HG03175 (cell line): ENCODE results near the gene SDK2.
"Not testable (repeated sequence)": the region's sequence is repeated elsewhere in the genome, so short reads cannot be mapped to it uniquely, and the experiment has no call there.

Experiments
- ATAC-seq: cut with Tn5 transposase; IDR thresholded peaks from one replicate; pipeline ENCODE4 v1.9.1; 2021; ENCODE audit warnings: mild to moderate bottlenecking, moderate library complexity; ENCODE audit not compliant: unreplicated experiment

Gene SDK2

DNA sequence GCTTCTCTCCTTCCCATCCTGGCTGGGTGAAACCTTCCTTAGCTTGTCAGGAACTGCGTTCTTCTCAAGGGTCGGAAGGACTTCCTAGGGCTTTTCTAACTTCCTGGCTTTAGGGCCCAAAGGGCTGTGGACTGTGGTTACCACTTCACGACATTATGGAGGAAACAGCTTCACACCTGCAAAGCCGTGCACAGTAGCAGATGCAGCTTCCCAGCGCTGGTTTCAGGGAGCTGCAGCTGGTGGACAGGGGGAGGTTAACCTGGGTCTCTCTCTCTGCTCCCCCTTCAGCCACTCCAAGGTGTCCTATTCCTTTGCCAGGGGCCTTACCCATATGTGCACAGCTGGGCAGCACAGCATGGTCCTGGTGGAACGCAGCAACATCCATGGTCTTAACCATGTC, 176.6 kb downstream of the SDK2 start:
- no peak for ATAC-seq

DNA sequence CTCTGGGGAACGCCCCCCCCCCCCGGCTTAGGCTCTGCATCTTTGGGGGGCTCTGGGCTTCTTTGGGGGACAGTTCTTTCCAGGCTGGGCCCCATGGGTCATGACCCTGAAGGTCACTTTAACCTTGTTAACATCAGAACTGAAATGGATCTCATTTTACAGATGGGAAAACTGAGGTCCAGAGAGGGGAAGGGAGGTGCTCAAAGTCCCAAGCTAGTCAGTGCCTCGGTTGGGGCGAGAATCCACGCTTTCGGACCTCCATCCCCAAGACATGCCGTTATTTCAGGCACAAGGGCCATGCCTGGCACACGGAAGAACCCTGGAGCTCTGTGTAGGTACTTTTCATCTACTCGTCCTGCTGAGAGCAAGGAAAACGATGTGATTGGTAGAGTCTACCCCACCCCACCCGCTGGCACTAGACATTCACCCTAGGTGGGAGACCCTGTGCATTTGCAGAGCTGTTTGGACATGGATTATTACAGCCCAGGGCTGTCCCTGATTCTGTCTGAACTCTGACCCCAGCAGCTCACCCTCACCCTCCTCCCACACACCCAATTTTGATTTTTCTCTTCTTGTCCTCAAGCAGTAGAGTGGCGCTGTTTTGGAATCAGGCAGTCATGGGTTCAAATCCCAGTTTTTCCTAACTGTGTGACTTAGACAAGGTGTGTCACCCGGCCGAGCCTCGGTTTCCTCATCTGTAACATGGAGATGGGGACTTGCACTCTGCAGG, 177.4 kb downstream of the SDK2 start:
- no peak for ATAC-seq

DNA sequence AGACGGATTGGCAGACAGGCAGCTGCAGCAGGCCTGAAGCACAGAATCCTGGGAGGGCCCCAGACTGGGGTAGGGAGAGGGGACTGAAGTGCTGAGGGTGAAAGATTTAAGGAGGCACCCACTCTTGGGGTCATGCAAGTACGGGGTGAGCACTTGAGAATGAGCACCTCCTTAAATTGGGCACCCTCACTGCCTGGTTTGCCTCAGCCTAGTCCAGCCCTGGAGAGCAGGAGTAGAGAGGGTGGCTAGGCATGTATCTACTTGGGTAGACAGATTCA, 178.4 kb downstream of the SDK2 start:
- ATAC-seq, result no peak

DNA sequence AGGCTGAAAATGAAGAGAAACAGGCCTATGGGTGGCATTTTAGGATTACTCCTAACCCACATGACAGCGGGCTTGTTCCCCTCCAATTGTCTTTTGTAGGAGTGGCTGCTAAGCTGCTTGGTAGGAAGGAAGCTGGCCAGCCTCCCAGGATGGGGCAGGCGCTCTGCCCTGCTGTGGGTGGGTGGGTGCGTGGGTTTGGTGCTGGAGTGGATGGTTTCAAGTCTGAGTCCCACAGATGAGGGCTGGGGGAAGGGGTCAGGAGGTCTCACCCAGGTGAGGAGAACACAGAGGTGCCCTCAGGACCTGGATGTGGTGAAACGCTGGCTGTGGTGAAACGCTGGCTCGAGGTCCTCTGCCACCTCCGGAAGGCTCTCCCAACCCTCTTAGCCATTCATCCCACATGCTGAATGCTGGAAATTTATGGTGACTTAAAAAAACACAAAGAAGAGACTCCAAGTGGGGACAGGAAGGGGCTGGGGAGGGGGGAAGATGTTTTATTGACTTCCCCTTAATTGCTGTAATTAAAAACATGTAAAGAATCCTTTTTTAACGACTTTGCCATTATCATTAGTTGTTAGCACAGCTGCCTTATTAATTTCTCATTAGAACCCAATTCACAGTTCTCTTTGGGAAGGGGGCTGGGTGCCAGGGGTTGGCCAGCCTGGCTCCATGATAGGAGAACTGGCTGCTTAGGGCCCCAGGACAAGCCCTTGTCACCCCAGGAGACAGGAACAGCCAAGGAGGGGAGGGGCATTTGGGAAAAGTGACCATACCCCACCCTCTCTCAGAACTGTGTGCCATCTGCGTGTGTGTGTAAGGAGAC, 178.9 kb downstream of the SDK2 start:
- ATAC-seq, result no peak

DNA sequence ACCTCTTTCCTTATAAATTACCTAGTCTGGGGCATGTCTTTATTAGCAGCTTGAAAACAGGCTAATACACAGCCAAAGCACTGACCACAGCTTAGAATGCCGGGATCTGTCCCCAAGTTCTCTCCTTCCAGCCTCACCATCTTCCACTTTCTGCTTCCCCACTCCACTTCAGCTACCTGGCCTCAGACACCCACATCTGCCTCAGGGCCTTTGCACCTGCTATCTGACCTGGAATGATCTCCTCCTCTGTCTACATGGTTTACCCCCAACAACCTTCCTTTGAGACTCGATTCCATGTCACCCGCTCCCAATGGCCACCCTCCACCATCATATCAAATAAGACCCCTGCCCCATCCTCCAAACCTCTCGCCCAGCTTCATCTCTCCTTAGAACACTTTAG, 179.8 kb downstream of the SDK2 start:
- ATAC-seq, result no peak

DNA sequence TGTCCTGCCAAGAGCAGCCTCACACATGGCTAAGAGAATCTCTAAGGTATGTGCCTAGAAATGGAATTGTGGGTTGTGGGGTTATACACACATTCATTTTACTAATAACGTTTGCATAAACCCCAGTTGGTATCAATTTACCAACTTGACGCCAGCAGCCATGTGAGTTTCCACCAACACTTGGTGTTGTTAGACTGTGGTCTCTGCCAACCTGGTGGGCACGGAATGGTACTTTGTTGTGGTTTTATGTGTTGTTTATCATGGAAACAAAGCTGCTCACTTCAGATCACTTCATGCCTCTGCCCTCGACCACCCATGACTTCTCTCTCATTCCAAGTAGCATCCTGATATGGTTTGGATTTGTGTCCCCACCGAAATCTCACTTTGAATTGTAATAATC, 180.4 kb downstream of the SDK2 start:
- ATAC-seq, result no peak

DNA sequence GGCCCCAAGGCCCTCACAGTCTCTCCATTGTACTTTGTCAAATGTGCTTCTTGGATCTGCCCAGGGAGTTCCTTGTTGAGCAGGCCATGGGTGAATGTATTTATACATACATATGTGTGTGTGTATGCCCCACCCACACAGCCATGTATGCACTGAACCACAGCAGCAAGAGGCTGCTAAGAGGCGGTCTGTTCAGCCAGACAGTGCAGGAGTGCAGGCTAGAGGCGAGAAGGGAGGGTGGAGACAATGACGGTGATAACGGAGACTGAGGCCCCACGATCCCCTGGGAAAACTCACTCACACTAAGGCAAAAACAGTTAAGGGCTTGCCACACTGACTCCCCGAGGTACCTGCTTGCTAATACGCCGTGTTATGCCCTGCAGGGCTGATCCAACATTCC, 181.4 kb downstream of the SDK2 start:
- no peak for ATAC-seq

DNA sequence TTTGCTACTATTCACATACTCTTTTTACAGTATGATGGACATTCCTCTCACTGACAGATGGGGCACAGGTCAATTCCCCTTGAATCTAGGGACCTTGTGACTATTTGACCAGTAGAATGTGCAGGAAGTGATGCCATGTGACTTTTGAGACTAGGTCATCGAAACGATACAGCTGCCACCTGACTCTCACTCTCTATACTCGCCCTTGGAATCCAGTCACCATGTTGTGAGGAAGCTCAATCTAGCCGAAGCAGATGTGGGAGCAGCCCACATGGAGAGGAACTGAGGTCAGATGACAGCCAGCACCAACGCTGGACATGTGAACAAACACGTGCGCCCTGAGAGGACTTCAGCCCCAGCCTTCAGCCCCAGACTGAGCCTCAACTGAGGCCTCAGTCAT, 184.3 kb downstream of the SDK2 start:
- ATAC-seq, result no peak

DNA sequence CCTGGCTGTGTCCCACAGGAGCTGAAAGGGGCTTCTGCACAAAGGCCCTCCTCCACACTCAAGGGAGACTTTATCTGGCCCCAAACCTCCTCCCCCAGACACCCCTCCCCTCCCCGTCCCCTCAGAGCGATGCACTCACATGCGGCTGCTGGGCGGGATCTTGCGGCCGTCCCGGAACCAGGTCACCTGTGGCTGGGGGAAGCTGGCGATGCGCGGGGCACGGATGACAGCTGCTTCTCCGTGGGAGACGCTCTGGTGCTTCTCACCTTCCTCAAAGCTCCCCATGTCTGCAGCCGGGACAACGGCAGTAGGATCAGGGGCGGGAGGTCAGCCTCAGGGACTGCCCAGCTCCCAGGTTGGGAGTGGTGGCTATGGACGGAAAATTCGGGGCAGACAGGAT, 188.5 kb downstream of the SDK2 start:
- ATAC-seq, result no peak

DNA sequence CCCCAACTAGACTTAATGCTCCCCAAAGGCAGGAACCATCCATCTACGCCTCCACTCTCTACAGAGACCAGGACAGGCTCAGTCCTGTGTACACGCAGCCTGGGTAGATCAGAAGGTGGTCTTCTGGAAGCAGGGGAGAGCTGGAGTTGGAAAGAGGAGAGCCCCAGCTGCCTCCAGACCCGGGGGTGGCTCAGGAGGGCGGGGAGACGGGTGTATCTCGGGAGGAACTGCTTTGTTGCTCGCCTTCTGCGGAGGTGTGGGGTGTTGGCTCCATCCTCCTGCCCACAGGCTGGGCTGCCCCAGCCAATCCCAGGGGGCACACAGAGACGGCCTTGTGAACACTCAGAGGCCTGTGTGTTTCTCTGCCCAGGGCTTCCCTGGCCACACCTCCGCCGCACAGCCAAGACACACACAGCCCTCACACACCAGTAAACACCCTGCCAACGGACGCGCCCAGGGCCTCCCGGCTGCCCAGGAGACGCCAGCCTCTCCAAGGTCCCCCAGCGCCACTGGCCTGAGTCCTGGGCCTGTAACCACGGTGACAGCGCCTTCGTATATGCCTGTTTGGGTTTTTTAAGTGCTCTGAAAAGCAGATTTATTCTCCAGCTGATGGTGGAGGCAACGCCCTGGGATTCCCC, 189.1 kb downstream of the SDK2 start:
- ATAC-seq, result no peak

DNA sequence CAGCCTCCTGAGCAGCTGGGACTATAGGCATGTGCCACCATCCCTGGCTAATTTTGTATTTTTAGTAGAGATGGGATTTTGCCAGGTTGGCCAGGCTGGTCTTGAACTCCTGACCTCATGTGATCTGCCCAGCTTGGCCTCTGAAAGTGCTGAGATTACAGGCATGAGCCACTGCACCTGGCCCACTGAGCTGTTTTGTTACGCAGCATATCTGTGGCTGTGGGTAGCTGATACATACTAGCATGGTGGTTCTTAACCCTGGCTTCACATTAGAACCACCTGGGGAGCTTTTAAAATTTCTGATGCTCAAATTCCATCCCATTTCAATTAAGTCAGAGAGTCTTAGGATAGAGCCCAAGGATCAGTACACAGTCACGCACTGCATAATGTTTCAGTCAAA, 190.8 kb downstream of the SDK2 start:
- ATAC-seq, result not testable (repeated sequence)

DNA sequence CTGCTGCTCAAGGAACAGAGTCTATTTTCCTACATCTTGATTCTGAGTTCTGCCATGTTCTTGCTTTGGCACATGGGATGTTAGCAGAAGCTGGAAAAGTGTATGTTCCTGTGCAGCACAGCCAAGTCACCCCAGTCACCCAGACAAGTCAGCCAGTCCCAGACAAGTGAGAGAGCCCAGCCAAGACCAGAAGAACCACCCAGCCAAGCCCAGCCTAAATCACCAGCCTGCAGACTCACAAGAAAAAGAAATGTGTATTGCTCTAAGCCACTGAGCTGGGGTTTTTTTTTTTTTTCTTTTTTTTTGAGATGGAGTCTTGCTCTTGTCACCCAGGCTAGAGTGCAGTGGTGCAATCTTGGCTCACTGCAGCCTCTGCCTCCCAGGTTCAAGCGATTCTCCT, 191.2 kb downstream of the SDK2 start:
- no peak for ATAC-seq

DNA sequence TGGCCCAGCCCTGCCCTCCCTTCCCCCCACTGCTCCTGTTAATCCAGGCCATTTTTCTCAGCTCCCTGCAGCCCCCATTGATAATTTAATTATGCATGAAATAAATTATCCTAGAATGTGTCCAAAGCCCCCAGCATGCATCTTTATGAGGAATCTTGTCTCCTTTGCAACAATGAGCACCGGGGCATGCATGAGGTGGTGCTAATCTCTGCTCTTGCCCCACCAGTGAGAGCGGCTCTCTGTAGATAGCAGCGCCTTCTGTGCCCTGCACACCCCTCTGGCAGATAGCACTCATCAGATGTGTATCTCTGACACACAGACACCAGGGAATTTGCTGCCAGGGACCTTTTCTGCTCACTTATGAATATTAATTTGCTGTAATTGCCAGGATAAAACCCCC, 192.2 kb downstream of the SDK2 start:
- ATAC-seq, result no peak

DNA sequence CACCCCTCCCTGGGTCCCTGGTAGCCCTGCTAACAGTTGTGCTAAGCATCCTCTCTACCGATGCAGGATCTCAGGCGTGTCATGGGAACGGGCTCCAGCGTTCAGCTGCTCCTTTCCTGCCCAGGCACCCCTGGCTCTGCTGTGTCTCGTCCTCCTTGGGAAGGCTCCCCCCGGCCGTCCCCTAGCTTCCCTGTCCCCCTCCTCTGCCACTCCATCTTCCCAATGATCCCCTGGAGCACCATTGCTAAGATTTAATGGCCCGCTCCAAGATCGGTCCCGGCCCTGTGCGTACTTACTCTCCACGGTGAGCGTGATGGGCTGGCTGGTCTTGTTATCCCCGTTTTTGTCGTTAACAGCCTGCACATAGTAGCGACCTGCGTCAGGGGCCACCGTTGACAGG, 196.9 kb downstream of the SDK2 start:
- no peak for ATAC-seq

DNA sequence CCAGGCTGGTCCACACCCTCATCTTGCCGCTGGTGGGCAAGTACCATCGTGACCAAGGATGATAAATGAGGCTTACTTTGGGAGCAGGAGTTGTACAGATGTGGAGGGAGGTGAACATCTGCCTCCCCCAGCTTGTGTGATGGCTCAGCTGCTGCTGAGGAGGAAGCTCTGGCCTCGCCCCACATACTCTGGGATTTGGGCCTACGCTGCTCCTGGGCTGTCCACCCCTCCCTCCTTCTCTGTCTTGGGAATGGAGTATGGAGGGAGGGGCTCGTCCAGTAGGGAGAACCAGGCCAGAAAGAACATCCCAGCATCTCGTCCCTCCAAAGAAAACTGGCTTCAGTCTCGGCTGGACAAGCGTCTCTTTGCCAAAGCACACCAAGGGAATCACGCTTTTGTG, 197.6 kb downstream of the SDK2 start:
- ATAC-seq, result no peak

DNA sequence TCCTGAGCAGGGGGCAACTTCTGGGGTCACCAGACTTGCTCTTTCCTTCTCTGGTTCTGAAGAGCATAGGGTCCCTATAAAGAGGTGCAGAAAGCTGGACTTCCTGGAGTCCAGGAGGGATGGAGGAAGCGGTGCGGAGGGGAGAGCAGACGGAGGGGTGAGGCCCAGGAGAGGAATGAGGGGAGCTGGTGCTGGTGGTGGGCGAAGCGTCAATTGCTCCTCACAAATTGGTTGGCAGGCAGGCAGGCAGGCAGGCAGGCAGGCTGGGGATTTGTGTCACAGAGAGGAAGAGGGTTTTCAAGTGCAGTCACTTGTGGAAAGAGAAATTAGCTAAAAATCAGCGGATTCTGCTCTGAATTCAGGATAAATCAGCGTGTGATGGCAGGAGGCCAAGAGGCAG, 198.8 kb downstream of the SDK2 start:
- no peak for ATAC-seq

DNA sequence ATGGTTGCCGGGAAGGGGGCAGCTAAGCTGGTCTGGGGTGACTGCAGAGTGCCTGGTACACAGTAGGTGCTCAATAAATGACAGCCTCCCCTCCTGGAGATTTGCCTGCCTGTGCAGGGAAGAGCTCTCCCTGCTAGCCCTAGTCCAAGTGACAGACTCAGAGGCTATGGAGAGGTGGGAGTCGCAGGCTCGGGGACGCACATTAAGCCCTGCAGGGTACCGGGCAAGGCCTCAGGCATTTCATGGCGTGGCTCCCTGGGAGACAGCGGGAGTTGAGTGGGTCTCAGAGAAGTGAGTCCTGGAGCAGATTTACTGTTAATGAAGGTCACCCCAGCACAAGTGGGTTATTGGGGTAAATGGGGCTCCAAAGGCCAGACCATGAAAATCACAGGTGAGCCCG, 200.2 kb downstream of the SDK2 start:
- no peak for ATAC-seq

DNA sequence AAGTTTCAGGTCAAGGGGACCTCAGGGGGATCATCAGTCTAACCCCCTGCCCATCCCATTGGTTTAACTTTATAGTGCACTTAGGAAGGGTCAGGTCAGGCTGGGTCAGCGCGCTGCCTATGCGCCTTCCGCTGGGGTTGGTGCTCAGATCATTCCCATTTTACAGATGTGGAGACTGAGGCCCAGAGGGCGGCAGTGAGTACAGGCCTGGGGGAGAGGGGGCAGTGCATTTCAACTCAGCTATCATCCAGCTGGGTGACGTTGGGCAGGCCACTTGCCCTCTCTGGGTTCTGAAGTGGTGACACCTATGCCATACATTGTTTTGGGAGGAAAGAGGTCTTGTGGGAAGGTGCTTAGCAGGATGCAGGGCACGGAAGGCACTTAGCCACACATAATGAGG, 204.6 kb downstream of the SDK2 start:
- ATAC-seq, result no peak

DNA sequence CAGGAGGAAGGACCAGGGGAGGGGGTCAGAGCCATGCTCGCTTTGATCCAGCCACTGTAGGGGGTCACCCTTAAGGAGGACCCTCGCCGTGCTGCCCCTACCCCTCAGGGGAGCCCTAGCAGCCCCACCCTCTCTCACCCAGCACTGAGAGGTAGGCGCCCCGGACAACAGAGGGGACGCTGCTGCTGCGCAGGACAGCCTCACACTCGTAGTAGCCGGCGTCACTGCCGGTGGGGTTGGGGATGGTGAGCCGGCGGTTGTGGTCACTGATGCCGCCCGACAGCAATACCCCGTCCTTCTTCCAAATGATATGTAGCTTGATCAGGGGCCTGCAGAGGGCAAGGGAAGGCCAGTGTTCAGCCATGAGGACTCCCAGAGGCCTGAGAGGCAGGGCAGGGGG, 206.4 kb downstream of the SDK2 start:
- no peak for ATAC-seq

DNA sequence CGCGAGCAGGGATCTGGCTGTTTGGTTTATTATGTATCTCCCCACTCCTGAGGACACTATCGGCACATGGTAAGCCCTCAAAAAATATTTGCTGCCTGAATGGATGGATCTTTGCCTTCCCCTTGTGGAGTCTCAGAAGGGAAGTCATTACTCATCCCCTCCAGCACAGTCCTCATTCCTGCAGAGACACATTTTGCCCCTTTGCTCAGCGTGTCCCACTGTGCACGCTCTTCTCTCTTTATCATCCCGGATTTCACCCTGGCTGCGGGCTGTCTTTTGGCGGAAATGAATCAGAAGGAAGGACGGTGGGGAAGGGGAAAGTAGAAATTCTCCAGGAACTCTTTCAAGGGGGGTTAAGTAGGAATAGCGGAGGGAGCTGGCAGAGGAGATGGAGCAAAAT, 207.3 kb downstream of the SDK2 start:
- no peak for ATAC-seq

DNA sequence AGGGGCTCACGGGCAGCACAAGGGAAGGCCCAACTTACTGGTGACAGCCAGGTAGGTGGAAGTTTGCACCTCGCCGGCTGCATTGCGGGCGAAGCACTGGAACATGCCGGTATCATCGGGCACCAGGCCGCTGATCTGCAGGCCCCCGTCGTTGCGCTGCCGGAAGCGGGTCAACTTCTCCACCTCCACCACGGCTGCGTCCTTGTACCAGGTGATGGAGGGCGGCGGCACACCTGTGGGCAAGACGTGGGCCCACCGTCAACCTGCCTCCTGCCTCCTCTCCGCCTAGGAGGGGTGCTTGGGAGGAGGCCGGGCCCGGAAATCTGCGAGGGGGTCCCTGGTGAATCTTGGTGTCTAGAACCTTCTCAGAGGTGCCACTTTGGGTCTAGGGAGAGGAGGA, 208.8 kb downstream of the SDK2 start:
- ATAC-seq, result no peak

DNA sequence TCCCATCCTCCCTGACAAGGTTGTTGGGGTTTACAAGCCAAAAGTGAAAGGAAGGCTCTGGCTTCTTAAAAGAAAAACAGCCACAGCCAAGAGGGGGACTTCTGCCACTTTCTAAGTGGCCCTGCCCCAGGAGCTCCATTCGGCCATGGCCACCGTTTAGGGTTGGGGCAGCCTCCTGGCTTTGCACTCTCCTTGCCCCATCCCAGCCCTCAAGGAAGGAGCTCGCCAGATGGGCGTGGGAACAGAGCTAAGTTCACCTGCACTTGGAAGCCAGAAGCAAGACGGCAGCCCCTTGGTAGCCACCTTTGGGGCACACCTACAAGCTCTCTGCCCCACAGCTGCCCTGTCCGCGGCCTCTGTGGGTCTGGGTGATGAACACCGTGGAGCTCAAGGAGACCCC, 210.1 kb downstream of the SDK2 start:
- no peak for ATAC-seq
